Activated T-helper 2 cell treated with anti-CD3 and anti-CD28 coated beads, Interferon-gamma antibody, Interleukin-2, Interleukin-4, amounts not matched to agents 10 μg/mL and 5 μg/mL and 100 μg/mL, durations not matched to agents 14 hours and 24 hours and 36 hours (primary cell): ENCODE results near the gene C16orf78. TPM values are rescaled to one million over a fixed set of nuclear protein-coding genes. Genes with fewer than 3 reads are reported as not detected.

Experiments
- DNase-seq: peaks from one replicate; pipeline ENCODE4 v3.0.0; 2021; ENCODE audit warnings: low spot score
- H3K27ac Mint-ChIP-seq: one replicate; pipeline ENCODE4 v1.8.0; 2021; ENCODE audit warnings: mixed read lengths
- H3K27me3 Mint-ChIP-seq: one replicate; pipeline ENCODE4 v1.8.0; 2021; ENCODE audit warnings: low read depth, mixed read lengths
- H3K36me3 Mint-ChIP-seq: one replicate; pipeline ENCODE4 v1.8.0; 2021; ENCODE audit warnings: low read depth, mixed read lengths
- H3K4me1 Mint-ChIP-seq: one replicate; pipeline ENCODE4 v1.8.0; 2021; ENCODE audit warnings: low read depth, mixed read lengths
- H3K4me3 Mint-ChIP-seq: one replicate; pipeline ENCODE4 v1.8.0; 2021; ENCODE audit warnings: low read depth, mild to moderate bottlenecking, moderate library complexity, mixed read lengths
- H3K9me3 Mint-ChIP-seq: one replicate; pipeline ENCODE4 v1.8.0; 2021; ENCODE audit warnings: mixed read lengths
- intact Hi-C: fragments of 100-400 bp; cut with micrococcal nuclease; formaldehyde crosslinking; loops from one replicate; pipeline ENCODE4 v1.15.1; 2023
- total RNA-seq: library from RNA; stranded (reverse); gene quantifications from 2 replicates; pipeline ENCODE4 v1.2.3, GENCODE V29; 2022

Gene C16orf78
- total RNA-seq, 1 donor from 2014 or later, result not detected

GRCh38 chr16:49411121-49411970 is 37.7 kb downstream of the C16orf78 start:
- H3K27ac Mint-ChIP-seq, result no peak overlapping the region
- H3K4me1 Mint-ChIP-seq, result peaks cover 2% of the 10 kb centered on the region
- H3K4me3 Mint-ChIP-seq, result no peak overlapping the region
- H3K27me3 Mint-ChIP-seq, result peaks cover 2% of the 10 kb centered on the region
- no peaks in the 10 kb centered on the region for H3K36me3 Mint-ChIP-seq
- intact Hi-C loops, result no loop called here
- no peaks in the 10 kb centered on the region for H3K9me3 Mint-ChIP-seq
- DNase-seq, result no peak

- H3K9me3 Mint-ChIP-seq, result no peaks in the 10 kb centered on the region
- H3K27me3 Mint-ChIP-seq, result no peaks in the 10 kb centered on the region
- intact Hi-C loops, result no loop called here
- H3K4me1 Mint-ChIP-seq, result no peaks in the 10 kb centered on the region
- DNase-seq, result no peak
- H3K36me3 Mint-ChIP-seq, result no peaks in the 10 kb centered on the region
- no peak overlapping the region for H3K4me3 Mint-ChIP-seq
- no peak overlapping the region for H3K27ac Mint-ChIP-seq
These were observed 41.1 kb downstream of the C16orf78 start for GRCh38 chr16:49414671-49415070.

- Mint-ChIP-seq H3K36me3 (no peaks in the 10 kb centered on the region), H3K27ac (no peak overlapping the region), H3K9me3 (no peaks in the 10 kb centered on the region), H3K4me3 (no peak overlapping the region), H3K4me1 (no peaks in the 10 kb centered on the region), H3K27me3 (no peaks in the 10 kb centered on the region)
- DNase-seq, result no peak
- intact Hi-C loops, result no loop called here
These were observed 41.5 kb downstream of the C16orf78 start for GRCh38 chr16:49415083-49415482.

DNA sequence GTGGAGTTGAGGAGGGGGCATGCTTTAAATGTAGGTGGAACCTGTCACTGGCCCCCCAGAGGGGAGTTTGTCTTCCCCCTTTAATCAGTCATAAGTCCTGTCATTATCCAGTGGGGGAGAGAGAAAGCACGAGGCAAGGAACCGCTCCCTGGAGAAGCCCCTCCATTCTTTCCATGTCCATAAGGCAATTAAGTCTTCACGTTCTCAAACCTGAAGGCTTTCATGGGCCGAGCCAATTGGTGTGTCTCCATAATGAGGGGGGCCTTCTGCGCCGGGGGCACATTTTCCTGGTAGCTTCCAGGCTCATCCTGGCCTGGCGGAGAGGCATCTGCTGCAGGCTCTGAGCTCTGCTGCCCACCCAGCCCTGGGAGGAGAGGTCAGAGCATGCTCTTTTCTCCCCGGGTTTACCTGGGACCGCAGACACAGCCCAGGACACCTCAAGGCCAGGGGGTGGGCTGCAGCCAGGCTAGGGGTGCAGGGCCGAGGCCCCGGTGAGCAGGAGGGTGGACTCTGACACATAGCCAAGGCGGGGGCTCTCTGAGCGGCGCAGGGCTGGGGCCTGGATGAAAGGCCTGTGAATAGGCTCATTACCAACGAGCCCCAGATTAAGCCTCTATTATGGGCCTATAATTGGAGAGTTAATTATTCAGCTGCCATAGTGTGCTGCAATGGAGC is 42.5 kb downstream of the C16orf78 start:
- H3K9me3 Mint-ChIP-seq, result no peaks in the 10 kb centered on the region
- H3K4me3 Mint-ChIP-seq, result no peak overlapping the region
- DNase-seq, result no peak
- no peaks in the 10 kb centered on the region for H3K36me3 Mint-ChIP-seq
- intact Hi-C loops, result no loop called here
- no peak overlapping the region for H3K27ac Mint-ChIP-seq
- no peaks in the 10 kb centered on the region for H3K27me3 Mint-ChIP-seq
- no peaks in the 10 kb centered on the region for H3K4me1 Mint-ChIP-seq

DNA sequence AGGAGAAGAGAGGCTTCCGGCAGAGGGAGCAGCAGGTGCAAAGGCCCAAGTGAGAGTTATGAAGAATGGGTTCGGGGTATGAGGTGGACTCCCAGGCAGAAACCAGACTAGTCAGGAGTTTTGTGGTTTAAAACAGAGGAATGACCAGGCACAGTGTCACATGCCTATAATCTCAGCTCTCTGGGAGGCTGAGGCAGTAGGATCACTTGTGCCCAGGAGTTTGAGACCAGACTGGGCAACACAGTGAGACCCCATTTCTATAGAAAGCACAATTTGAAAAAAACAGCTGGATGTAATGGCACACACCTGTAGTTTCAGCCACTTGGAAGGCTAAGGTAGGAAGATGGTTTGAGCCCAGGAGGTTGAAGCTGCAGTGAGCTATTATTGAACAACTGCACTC is 43.8 kb downstream of the C16orf78 start:
- Mint-ChIP-seq H3K4me3 (no peak overlapping the region), H3K36me3 (no peaks in the 10 kb centered on the region), H3K9me3 (no peaks in the 10 kb centered on the region), H3K4me1 (no peaks in the 10 kb centered on the region), H3K27me3 (no peaks in the 10 kb centered on the region), H3K27ac (no peak overlapping the region)
- DNase-seq, result no peak
- intact Hi-C loops, result no loop called here

DNA sequence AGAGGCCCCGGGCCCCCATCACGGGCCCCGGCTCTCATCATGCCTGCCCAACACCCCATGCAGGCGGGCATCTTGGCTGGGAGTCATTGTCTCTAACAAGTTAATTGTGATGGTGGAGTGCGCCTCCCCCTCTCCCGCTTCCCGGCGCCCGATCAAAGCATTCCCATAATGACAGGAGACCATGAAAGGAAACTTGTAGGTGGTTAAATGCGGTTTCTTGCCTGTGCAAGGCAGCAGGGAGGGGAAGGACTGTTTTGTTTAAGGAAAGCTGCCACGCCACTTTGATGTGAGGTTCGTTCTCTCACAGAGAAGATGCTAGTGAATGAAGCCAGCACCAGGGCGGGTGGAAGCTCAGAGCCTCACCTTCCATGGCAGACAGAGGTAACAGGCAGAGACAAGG is 45.4 kb downstream of the C16orf78 start:
- H3K4me3 Mint-ChIP-seq, result no peak overlapping the region
- intact Hi-C loops, result no loop called here

DNA sequence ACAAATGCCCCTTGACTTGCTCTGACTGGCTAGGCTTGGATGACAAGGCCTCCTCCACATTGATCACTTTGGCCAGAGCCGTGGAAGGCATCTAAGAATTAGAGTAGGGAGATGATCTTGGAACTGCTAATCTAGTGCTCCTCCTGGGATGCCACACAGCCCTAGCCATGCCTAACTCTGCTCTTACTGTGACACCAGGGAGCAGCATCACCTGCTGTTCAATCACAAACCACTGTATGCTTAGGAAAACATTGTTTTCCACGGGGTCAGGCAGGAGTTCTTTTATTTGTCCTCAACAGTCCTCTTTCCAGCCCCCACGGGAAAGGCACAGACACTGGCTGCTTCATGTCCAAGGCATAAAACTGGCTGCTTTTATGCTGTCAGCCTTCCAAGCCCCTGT is 46.3 kb downstream of the C16orf78 start:
- DNase-seq, result no peak
- Mint-ChIP-seq H3K9me3 (no peaks in the 10 kb centered on the region), H3K27me3 (no peaks in the 10 kb centered on the region), H3K4me3 (no peak overlapping the region), H3K36me3 (no peaks in the 10 kb centered on the region), H3K27ac (no peak overlapping the region), H3K4me1 (no peaks in the 10 kb centered on the region)
- intact Hi-C loops, result no loop called here

More for the DNA sequence above, 45.4 kb downstream of the C16orf78 start:
- Mint-ChIP-seq H3K9me3 (no peaks in the 10 kb centered on the region), H3K27ac (no peak overlapping the region), H3K4me1 (no peaks in the 10 kb centered on the region), H3K36me3 (no peaks in the 10 kb centered on the region), H3K27me3 (no peaks in the 10 kb centered on the region)
- no peak for DNase-seq

- Mint-ChIP-seq H3K36me3 (no peaks in the 10 kb centered on the region), H3K4me3 (no peak overlapping the region), H3K27ac (no peak overlapping the region), H3K9me3 (no peaks in the 10 kb centered on the region), H3K4me1 (no peaks in the 10 kb centered on the region), H3K27me3 (no peaks in the 10 kb centered on the region)
- intact Hi-C loops, result no loop called here
- DNase-seq, result no peak
These were observed 49.3 kb downstream of the C16orf78 start for GRCh38 chr16:49422896-49423295.

- Mint-ChIP-seq H3K27ac (no peak overlapping the region), H3K27me3 (no peaks in the 10 kb centered on the region), H3K36me3 (no peaks in the 10 kb centered on the region), H3K4me1 (no peaks in the 10 kb centered on the region), H3K4me3 (no peak overlapping the region), H3K9me3 (peaks cover 11% of the 10 kb centered on the region)
- intact Hi-C loops, result no loop called here
- no peak for DNase-seq
These were observed 51.4 kb downstream of the C16orf78 start for GRCh38 chr16:49424961-49425360.

GRCh38 chr16:49427771-49428170 is 54.2 kb downstream of the C16orf78 start:
- no peaks in the 10 kb centered on the region for H3K36me3 Mint-ChIP-seq
- no peak overlapping the region for H3K4me3 Mint-ChIP-seq
- no peaks in the 10 kb centered on the region for H3K4me1 Mint-ChIP-seq
- H3K9me3 Mint-ChIP-seq, result peaks cover 12% of the 10 kb centered on the region
- DNase-seq, result no peak
- H3K27me3 Mint-ChIP-seq, result no peaks in the 10 kb centered on the region
- intact Hi-C loops, result no loop called here
- H3K27ac Mint-ChIP-seq, result no peak overlapping the region

DNA sequence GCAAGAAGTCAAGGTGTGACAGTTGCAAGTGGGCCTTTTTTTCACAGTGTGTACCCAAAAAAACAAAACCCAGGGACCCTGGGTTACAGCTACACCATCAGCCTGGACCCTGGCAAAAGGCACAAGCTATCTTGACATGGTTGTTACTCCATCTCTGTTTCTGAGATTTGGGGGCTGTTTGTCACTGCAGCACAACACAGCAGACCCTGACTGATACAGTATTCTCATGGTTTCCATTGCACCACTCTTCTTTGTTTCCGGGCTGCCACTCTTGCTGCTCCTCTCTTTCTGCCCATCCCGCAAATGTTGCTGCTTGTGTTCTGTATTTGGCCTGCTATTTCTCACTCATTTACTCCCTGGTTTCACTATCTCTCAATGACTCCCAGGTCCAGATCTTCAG is 55.2 kb downstream of the C16orf78 start:
- no peaks in the 10 kb centered on the region for H3K36me3 Mint-ChIP-seq
- DNase-seq, result no peak
- no peaks in the 10 kb centered on the region for H3K4me1 Mint-ChIP-seq
- peaks cover 12% of the 10 kb centered on the region for H3K9me3 Mint-ChIP-seq
- no peaks in the 10 kb centered on the region for H3K27me3 Mint-ChIP-seq
- H3K27ac Mint-ChIP-seq, result no peak overlapping the region
- intact Hi-C loops, result no loop called here
- H3K4me3 Mint-ChIP-seq, result no peak overlapping the region

DNA sequence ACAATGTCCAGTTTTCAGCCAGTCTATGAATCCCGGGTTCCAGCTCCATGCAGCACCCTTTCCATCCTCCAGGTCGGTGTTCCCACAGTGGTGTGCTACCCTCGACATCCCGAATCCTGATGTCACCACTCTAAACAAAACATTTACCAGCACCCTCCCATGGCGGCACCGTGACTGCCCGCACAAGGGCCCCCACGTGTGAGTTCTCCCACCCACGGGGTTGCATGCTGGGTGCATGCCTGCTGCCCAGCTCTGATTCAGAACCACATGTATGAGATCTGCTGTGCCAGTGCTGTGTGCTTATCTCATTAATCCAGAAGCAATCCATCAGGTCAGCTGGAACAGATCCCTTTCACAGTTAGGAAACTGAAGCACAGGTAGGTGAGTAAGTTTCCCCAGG is 57.4 kb downstream of the C16orf78 start:
- H3K27ac Mint-ChIP-seq, result no peak overlapping the region
- H3K4me1 Mint-ChIP-seq, result no peaks in the 10 kb centered on the region
- H3K36me3 Mint-ChIP-seq, result no peaks in the 10 kb centered on the region
- no peak overlapping the region for H3K4me3 Mint-ChIP-seq
- H3K27me3 Mint-ChIP-seq, result no peaks in the 10 kb centered on the region
- no peak for DNase-seq
- intact Hi-C loops, result no loop called here
- H3K9me3 Mint-ChIP-seq, result peaks cover 12% of the 10 kb centered on the region

DNA sequence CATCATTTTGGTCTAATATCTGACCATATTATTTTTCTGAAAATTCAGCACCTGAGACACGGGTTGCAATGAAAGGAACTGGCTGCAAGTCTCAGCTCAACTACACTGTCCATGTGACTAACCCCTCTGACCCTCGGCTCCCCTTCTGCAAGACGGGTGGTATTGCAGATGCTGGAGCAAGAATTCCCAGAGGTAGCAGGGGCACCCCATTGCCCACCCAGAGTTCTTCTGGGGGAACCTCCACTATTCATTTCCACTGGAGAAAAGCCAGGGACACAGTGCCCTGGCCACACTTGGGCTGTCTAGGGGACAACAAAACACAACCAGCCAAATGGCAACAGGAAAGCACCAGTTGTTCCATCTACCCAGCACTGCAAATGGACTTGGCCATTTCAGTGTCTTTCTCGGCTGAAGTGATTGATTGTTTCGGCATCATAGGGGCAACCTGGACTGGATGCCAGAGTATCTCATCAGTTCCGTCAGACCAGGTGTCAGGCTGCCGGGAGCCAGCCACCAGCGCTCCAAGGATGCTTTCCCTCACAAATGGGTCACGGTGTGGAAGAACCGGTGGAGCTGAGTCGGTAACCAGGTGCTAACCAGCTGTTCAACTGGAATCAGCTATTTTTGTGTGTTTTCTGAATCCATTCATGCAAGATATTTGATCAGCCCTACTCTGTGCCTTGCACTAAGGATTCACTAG is 58.1 kb downstream of the C16orf78 start:
- no peak for DNase-seq
- Mint-ChIP-seq H3K9me3 (peaks cover 12% of the 10 kb centered on the region), H3K4me3 (no peak overlapping the region), H3K4me1 (no peaks in the 10 kb centered on the region), H3K27ac (no peak overlapping the region), H3K36me3 (no peaks in the 10 kb centered on the region), H3K27me3 (no peaks in the 10 kb centered on the region)
- intact Hi-C loops, result no loop called here
